HEK293 (cell line): ENCODE results near the gene TPP1.

ENCODE experiments used
- GLIS2 ChIP-seq: fragments of 450-650 bp; formaldehyde crosslinking; IDR thresholded peaks from 2 replicates; pipeline ENCODE4 v1.5.1; 2016; ENCODE audit warnings: missing biosample characterization, missing genetic modification characterization
- KLF10 ChIP-seq: fragments of 450-650 bp; IDR thresholded peaks from 2 replicates; pipeline ENCODE4 v1.5.1; 2018; ENCODE audit warnings: missing biosample characterization, mild to moderate bottlenecking, missing genetic modification characterization
- PATZ1 ChIP-seq: fragments of 450-650 bp; formaldehyde crosslinking; IDR thresholded peaks from 2 replicates; pipeline ENCODE4 v1.5.1; 2016; ENCODE audit warnings: missing biosample characterization, missing genetic modification characterization
- PRDM1 ChIP-seq: fragments of 450-650 bp; formaldehyde crosslinking; IDR thresholded peaks from 2 replicates; pipeline ENCODE4; 2016; ENCODE audit warnings: missing biosample characterization, missing genetic modification characterization
- PRDM2 ChIP-seq: fragments of 450-650 bp; formaldehyde crosslinking; IDR thresholded peaks from 2 replicates; pipeline ENCODE4 v1.5.1; 2016; ENCODE audit warnings: missing biosample characterization, missing genetic modification characterization, borderline replicate concordance
- SETDB1 ChIP-seq: IDR thresholded peaks from one replicate; pipeline ENCODE4 v1.6.1; 2017; ENCODE audit warnings: mild to moderate bottlenecking, low read length, moderate library complexity, mixed read lengths; ENCODE audit not compliant: insufficient read length
- SP3 ChIP-seq: fragments of 450-650 bp; formaldehyde crosslinking; IDR thresholded peaks from 2 replicates; pipeline ENCODE4 v1.5.1; 2016; ENCODE audit warnings: missing biosample characterization, missing genetic modification characterization
- SP7 ChIP-seq: fragments of 450-650 bp; formaldehyde crosslinking; IDR thresholded peaks from 2 replicates; pipeline ENCODE4 v1.5.1; 2016; ENCODE audit warnings: missing biosample characterization, missing genetic modification characterization
- ZBTB17 ChIP-seq: fragments of 450-650 bp; formaldehyde crosslinking; IDR thresholded peaks from 2 replicates; pipeline ENCODE4 v1.5.1; 2016; ENCODE audit warnings: missing biosample characterization, missing genetic modification characterization
- ZFHX2 ChIP-seq: fragments of 450-650 bp; formaldehyde crosslinking; conservative IDR thresholded peaks from 2 replicates; pipeline ENCODE4 v1.5.1; 2016; ENCODE audit warnings: missing biosample characterization, missing genetic modification characterization
- ZIC2 ChIP-seq: fragments of 450-650 bp; formaldehyde crosslinking; IDR thresholded peaks from 2 replicates; pipeline ENCODE4 v1.5.1; 2016; ENCODE audit warnings: missing biosample characterization, missing genetic modification characterization
- ZNF19 ChIP-seq: fragments of 450-650 bp; formaldehyde crosslinking; IDR thresholded peaks from 2 replicates; pipeline ENCODE4; 2016; ENCODE audit warnings: missing biosample characterization, missing genetic modification characterization, low read depth
- ZNF214 ChIP-seq: fragments of 450-650 bp; formaldehyde crosslinking; IDR thresholded peaks from 2 replicates; pipeline ENCODE4 v1.5.1; 2017; ENCODE audit warnings: missing biosample characterization, mild to moderate bottlenecking, missing genetic modification characterization, borderline replicate concordance
- ZNF292 ChIP-seq: fragments of 450-650 bp; formaldehyde crosslinking; IDR thresholded peaks from 2 replicates; pipeline ENCODE4 v1.5.1; 2016; ENCODE audit warnings: low read depth, missing biosample characterization, missing genetic modification characterization, borderline replicate concordance
- ZNF335 ChIP-seq: fragments of 450-650 bp; formaldehyde crosslinking; conservative IDR thresholded peaks from 2 replicates; pipeline ENCODE4 v1.5.1; 2016; ENCODE audit warnings: missing biosample characterization, missing genetic modification characterization
- ZNF398 ChIP-seq: fragments of 450-650 bp; formaldehyde crosslinking; IDR thresholded peaks from 2 replicates; pipeline ENCODE4 v1.5.1; 2017; ENCODE audit warnings: missing biosample characterization, missing genetic modification characterization
- ZNF843 ChIP-seq: fragments of 450-650 bp; formaldehyde crosslinking; IDR thresholded peaks from 2 replicates; pipeline ENCODE4 v1.5.1; 2016; ENCODE audit warnings: missing biosample characterization, missing genetic modification characterization
- ZSCAN16 ChIP-seq: fragments of 450-650 bp; formaldehyde crosslinking; IDR thresholded peaks from 2 replicates; pipeline ENCODE4 v1.5.1; 2016; ENCODE audit warnings: missing biosample characterization, missing genetic modification characterization

TPP1 gene

GRCh38 chr11:6619004-6619745 is at the start of gene TPP1 (continued):
- peak; percentile 45; the same call in 1 of the 2 replicates for TF ChIP-seq ZBTB17
- no peak for TF ChIP-seq ZNF398 (tag by site-specific recombination)
- TF ChIP-seq KLF10, result no peak
- TF ChIP-seq PRDM1 (tag by site-specific recombination), result peak; percentile 47; the same call in 1 of the 2 replicates
- TF ChIP-seq PATZ1 (tag by site-specific recombination), result peak; percentile 75
- peak; percentile 41 for TF ChIP-seq SP7 (tag by site-specific recombination)
- TF ChIP-seq SETDB1, result no peak
- TF ChIP-seq ZNF335 (tag by site-specific recombination), result peak; percentile 77
- TF ChIP-seq PRDM2, result no peak
- no peak for TF ChIP-seq ZNF19
- no peak for TF ChIP-seq ZNF292 (tag by site-specific recombination)
- peak; percentile 79 for TF ChIP-seq SP3
- peak; percentile 87 for TF ChIP-seq GLIS2 (tag by site-specific recombination)
- no peak for TF ChIP-seq ZSCAN16 (tag by site-specific recombination)
- no peak for TF ChIP-seq ZNF214 (tag by site-specific recombination)
- TF ChIP-seq ZIC2 (tag by site-specific recombination), result no peak
- TF ChIP-seq ZNF843 (tag by site-specific recombination), result no peak
- TF ChIP-seq ZFHX2 (tag by site-specific recombination), result peak; percentile 41
